ENCODE measurements around the gene TMEM203.
A peak's percentile ranks its signal among the peaks of the same experiment; 100 is the strongest.

- TF ChIP-seq CTCF (IDR thresholded peaks at IDR 0.05 in 4 of 5, conservative IDR thresholded peaks at IDR 0.05 in 1 of 5) (peak in 4 of 5 experiments; percentile 8 to 72 (median 38)), POLR2A (IDR thresholded peaks at IDR 0.05) (peak; percentile 84 to 92)
Measured at GRCh38 chr9:137188490-137189296, 16.8 kb downstream of the TMEM203 start, which contains the start of the genes ANAPC2 and SSNA1.

Data from gastrocnemius medialis (tissue), 4 donors.